H1 (cell line): ENCODE data around the gene SNX24. TPM values are rescaled to one million over a fixed set of nuclear protein-coding genes. Genes with fewer than 3 reads are reported as not detected.
"Not testable (repeated sequence)": the region's sequence is repeated elsewhere in the genome, so short reads cannot be mapped to it uniquely, and the experiment has no call there.

ENCODE experiments used
- CTCF ChIA-PET: fragments of 300-600 bp; sonication (Branson Sonifier 250); formaldehyde crosslinking; loops from one replicate; lab custom pipeline; 2021; ENCODE audit not compliant: partially characterized antibody; lab: Charles Lee
- POLR2A ChIA-PET: fragments of 300-600 bp; sonication (Branson Sonifier 250); formaldehyde crosslinking; loops from one replicate; lab custom pipeline; 2021; ENCODE audit warnings: inconsistent platforms; ENCODE audit not compliant: partially characterized antibody; lab: Charles Lee
- DNase-seq, 2 experiments: peaks; one replicate each; pipeline versions ENCODE4 v3.0.0 to v3.0.0-alpha.2; 2010 to 2022; ENCODE audit warnings: low spot score in 2 of 2, low read depth in 1 of 2, mixed read lengths in 1 of 2
- FAIRE-seq: peaks from 2 replicates; lab custom pipeline; 2011; peaks lifted over from hg19 to GRCh38; lab: Jason Lieb, UNC
- H2AFZ ChIP-seq: 2 replicates; pipeline ENCODE4 v1.8.1; 2012; ENCODE audit warnings: low read length, inconsistent platforms
- H2AK5ac ChIP-seq: 2 replicates; pipeline ENCODE4 v1.6.1; 2013; ENCODE audit warnings: low read depth, low read length
- H2BK120ac ChIP-seq: replicated peaks from 2 replicates; pipeline ENCODE3; 2013; ENCODE audit warnings: low read depth, low read length, inconsistent platforms
- H2BK12ac ChIP-seq: 2 replicates; pipeline ENCODE4 v1.6.1; 2013; ENCODE audit warnings: low read depth, low read length
- H2BK15ac ChIP-seq: 2 replicates; pipeline ENCODE4 v1.6.1; 2013; ENCODE audit warnings: low read length
- H2BK20ac ChIP-seq: 2 replicates; pipeline ENCODE4 v1.6.1; 2013; ENCODE audit warnings: low read length
- H2BK5ac ChIP-seq: 2 replicates; pipeline ENCODE4 v1.6.1; 2013; ENCODE audit warnings: low read depth, low read length
- H3K14ac ChIP-seq: 2 replicates; pipeline ENCODE4 v1.6.1; 2013; ENCODE audit warnings: inconsistent platforms; ENCODE audit not compliant: insufficient read length
- H3K18ac ChIP-seq: 2 replicates; pipeline ENCODE4 v1.6.1; 2013; ENCODE audit warnings: low read length; ENCODE audit errors: extremely low read depth
- H3K23ac ChIP-seq: 2 replicates; pipeline ENCODE4 v1.6.1; 2013; ENCODE audit warnings: inconsistent platforms; ENCODE audit not compliant: insufficient read length
- H3K23me2 ChIP-seq: 2 replicates; pipeline ENCODE4 v1.6.1; 2013; ENCODE audit warnings: low read depth, low read length
- H3K27ac ChIP-seq: 2 replicates; pipeline ENCODE4 v1.6.1; 2011; ENCODE audit warnings: low read depth, low read length, inconsistent platforms
- H3K27me3 ChIP-seq, 4 experiments: replicated peaks in 1 of 4; 1 replicate in 1 of 4; 2 replicates in 3 of 4; pipeline versions ENCODE4 v1.6.1 to v1.8.1; 2011 to 2013; ENCODE audit warnings: low read length in 3 of 4, mild to moderate bottlenecking in 3 of 4, inconsistent platforms in 2 of 4, mixed read lengths in 2 of 4, moderate library complexity in 1 of 4; ENCODE audit not compliant: control insufficient read depth in 3 of 4, insufficient read depth in 3 of 4; ENCODE audit errors: extremely low read depth in 1 of 4
- H3K36me3 ChIP-seq, 4 experiments: 2 replicates each; pipeline versions ENCODE4 v1.6.1 to v1.8.1; 2011 to 2013; ENCODE audit warnings: mild to moderate bottlenecking in 4 of 4, low read length in 3 of 4, moderate library complexity in 2 of 4, control low read depth in 1 of 4, inconsistent platforms in 1 of 4; ENCODE audit not compliant: insufficient read depth in 4 of 4, control insufficient read depth in 2 of 4
- H3K4ac ChIP-seq: replicated peaks from 2 replicates; pipeline ENCODE3; 2013; ENCODE audit warnings: low read length, low read depth, mixed read lengths, inconsistent platforms; ENCODE audit not compliant: insufficient read length
- H3K4me1 ChIP-seq, 4 experiments: replicated peaks in 1 of 4; 1 replicate in 1 of 4; 2 replicates in 3 of 4; pipeline versions ENCODE4 v1.6.1 to v1.8.1; 2011 to 2013; ENCODE audit warnings: low read length in 3 of 4, inconsistent platforms in 2 of 4, mixed read lengths in 1 of 4; ENCODE audit not compliant: insufficient read depth in 4 of 4, control insufficient read depth in 3 of 4
- H3K4me2 ChIP-seq, 2 experiments: 2 replicates each; pipeline versions ENCODE4 v1.6.1 to v1.8.1; 2011 to 2013; ENCODE audit warnings: low read depth in 2 of 2, low read length in 2 of 2, control low read depth in 1 of 2, inconsistent platforms in 1 of 2, mild to moderate bottlenecking in 1 of 2; ENCODE audit not compliant: insufficient read depth in 1 of 2
- H3K4me3 ChIP-seq, 4 experiments: fragments of 200-600, 300-600 bp in 1 of 4; sonication (generic), shearing (Covaris generic), sonication (Bioruptor Twin) in 1 of 4; 2 replicates each; pipeline versions ENCODE4 v1.5.1 to v1.8.1; 2011 to 2016; ENCODE audit warnings: low read length in 4 of 4, low read depth in 3 of 4, control low read depth in 2 of 4, inconsistent platforms in 2 of 4, mild to moderate bottlenecking in 2 of 4, mixed read lengths in 1 of 4, moderate library complexity in 1 of 4; ENCODE audit not compliant: insufficient read depth in 2 of 4; ENCODE audit errors: extremely low read depth in 1 of 4
- H3K56ac ChIP-seq: replicated peaks from 2 replicates; pipeline ENCODE3; 2013; ENCODE audit warnings: low read depth, mild to moderate bottlenecking, mixed read lengths, low read length, inconsistent platforms; ENCODE audit not compliant: insufficient read length
- H3K79me1 ChIP-seq: 2 replicates; pipeline ENCODE4 v1.6.1; 2013; ENCODE audit warnings: low read depth, low read length, control low read depth
- H3K79me2 ChIP-seq, 2 experiments: 2 replicates each; pipeline versions ENCODE4 v1.6.1 to v1.8.1; 2012 to 2013; ENCODE audit warnings: low read length in 2 of 2, mild to moderate bottlenecking in 2 of 2, inconsistent platforms in 1 of 2; ENCODE audit not compliant: insufficient read depth in 2 of 2, control insufficient read depth in 1 of 2
- H3K9ac ChIP-seq, 4 experiments: replicated peaks in 1 of 4; 1 replicate in 1 of 4; 2 replicates in 3 of 4; pipeline versions ENCODE4 v1.6.1 to v1.8.1; 2011 to 2013; ENCODE audit warnings: low read depth in 3 of 4, low read length in 3 of 4, control low read depth in 2 of 4, mild to moderate bottlenecking in 2 of 4, moderate library complexity in 2 of 4, inconsistent platforms in 1 of 4; ENCODE audit errors: extremely low read depth in 1 of 4
- H3K9me3 ChIP-seq, 2 experiments: 2 replicates each; pipeline versions ENCODE4 v1.6.1 to v1.8.1; 2012 to 2013; ENCODE audit warnings: mild to moderate bottlenecking in 2 of 2, moderate library complexity in 2 of 2, control low read depth in 1 of 2, inconsistent platforms in 1 of 2, low read depth in 1 of 2, low read length in 1 of 2, mixed read lengths in 1 of 2; ENCODE audit not compliant: insufficient read depth in 2 of 2
- H4K20me1 ChIP-seq, 2 experiments: replicated peaks in 1 of 2; 2 replicates each; pipeline versions ENCODE3 to v1.8.1; 2011 to 2013; ENCODE audit warnings: inconsistent platforms in 2 of 2, low read length in 2 of 2, mild to moderate bottlenecking in 1 of 2; ENCODE audit not compliant: insufficient read depth in 2 of 2, control insufficient read depth in 1 of 2
- H4K5ac ChIP-seq: 2 replicates; pipeline ENCODE4 v1.6.1; 2013; ENCODE audit warnings: low read length, low read depth, mixed read lengths, inconsistent platforms; ENCODE audit not compliant: insufficient read length
- H4K8ac ChIP-seq: 2 replicates; pipeline ENCODE4 v1.8.0; 2013; ENCODE audit warnings: mild to moderate bottlenecking, moderate library complexity, low read length, inconsistent platforms; ENCODE audit not compliant: insufficient read depth; ENCODE audit errors: extremely low read depth
- H4K91ac ChIP-seq: replicated peaks from 2 replicates; pipeline ENCODE3; 2013; ENCODE audit warnings: low read length, mixed read lengths, inconsistent platforms; ENCODE audit not compliant: insufficient read length
- WGBS, 2 experiments: shearing (Covaris generic) in 1 of 2; methylation state at CpG; one replicate each; pipeline versions ENCODE4 v1.1.6 to v1.1.7; 2013 to 2015; ENCODE audit warnings: low lambda C conversion rate in 2 of 2, mixed read lengths in 2 of 2, inconsistent platforms in 1 of 2, low coverage in 1 of 2, missing lambda C conversion rate in 1 of 2; ENCODE audit not compliant: insufficient replicate concordance in 2 of 2, insufficient coverage in 1 of 2, insufficient read length in 1 of 2; ENCODE audit errors: extremely low coverage in 1 of 2, missing lambda C conversion rate in 1 of 2; 5-methylcytosine and 5-hydroxymethylcytosine counted together
- polyA plus RNA-seq, 7 experiments: library from polyadenylated mRNA; depleted of rRNA in 3 of 7; stranded (reverse) in 5 of 7; unstranded in 2 of 7; fragments of >200 nt in 5 of 7; fragments of 200-250 nt in 2 of 7; gene quantifications; 1 replicate in 5 of 7; 2 replicates in 1 of 7; 4 replicates in 1 of 7; pipeline versions ENCODE4 v1.2.1 to v1.2.3, GENCODE V29; 2011 to 2013; ENCODE audit warnings: missing spikeins in 2 of 7, mixed read lengths in 2 of 7
- total RNA-seq: library from RNA; stranded (reverse); fragmentation: NEBNext Ultra II Directional; extraction: Animal tissue kit (Norgen Biotek cat#: 25700); gene quantifications from 2 replicates; pipeline ENCODE4 v1.2.1, GENCODE V29; 2021
- TF ChIP-seq, protein P1 (sequence below): IDR thresholded peaks from 2 replicates; pipeline ENCODE4 v1.6.1; 2012; ENCODE audit warnings: inconsistent platforms

Gene SNX24
- total and polyA plus RNA-seq, 2 of the 8 experiments (the other 6 are each of a cell fraction or from before 2014, with no cell fraction given), result 7.3 to 14.3 TPM

DNA sequence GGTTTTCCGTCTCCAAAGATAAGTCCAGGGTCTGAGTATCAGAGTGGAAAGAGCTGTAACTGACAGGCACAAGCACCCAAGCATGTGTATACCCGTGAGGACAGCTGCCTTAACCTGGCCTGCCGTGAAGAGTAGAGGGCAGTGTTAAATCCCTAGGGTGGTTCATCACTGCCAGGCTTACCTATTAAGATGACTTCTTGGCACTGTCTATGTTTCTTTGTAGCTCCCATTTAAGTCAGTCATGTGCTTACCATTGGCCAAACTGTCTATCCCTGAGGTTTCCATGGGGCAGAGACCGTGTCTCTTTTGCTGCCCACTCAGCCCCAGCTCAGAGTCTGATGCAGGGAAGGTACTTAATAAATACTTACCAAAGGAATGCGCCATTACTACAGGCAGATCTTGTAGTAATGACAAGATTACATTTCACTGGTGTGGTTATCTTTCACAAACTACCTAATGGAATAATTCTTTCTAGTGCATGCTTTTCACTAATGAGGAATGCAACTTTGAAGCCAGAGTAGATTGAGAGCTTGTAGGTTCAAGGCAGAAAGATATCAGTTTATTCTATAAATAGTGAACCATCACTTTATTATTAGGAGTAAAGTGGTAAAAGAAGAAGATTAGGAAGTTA, 64.2 kb downstream of the SNX24 start (continued):
- TF ChIP-seq, protein P1, sequence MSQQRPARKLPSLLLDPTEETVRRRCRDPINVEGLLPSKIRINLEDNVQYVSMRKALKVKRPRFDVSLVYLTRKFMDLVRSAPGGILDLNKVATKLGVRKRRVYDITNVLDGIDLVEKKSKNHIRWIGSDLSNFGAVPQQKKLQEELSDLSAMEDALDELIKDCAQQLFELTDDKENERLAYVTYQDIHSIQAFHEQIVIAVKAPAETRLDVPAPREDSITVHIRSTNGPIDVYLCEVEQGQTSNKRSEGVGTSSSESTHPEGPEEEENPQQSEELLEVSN, result no peak
- TF ChIP-seq, all 59 proteins: peak for 0

DNA sequence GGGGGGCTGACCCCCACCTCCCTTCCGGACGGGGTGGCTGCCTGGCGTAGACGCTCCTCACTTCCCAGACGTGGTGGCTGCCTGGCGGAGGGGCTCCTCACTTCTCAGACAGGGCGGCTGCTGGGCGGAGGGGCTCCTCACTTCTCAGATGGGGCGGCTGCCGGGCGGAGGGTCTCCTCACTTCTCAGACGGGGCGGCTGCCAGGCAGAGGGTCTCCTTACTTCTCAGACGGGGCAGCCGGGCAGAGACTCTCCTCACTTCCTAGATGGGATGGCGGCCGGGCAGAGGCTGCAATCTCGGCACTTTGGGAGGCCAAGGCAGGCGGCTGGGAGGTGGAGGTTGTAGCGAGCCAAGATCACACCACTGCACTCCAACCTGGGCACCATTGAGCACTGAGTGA, 68.0 kb downstream of the SNX24 start:
- H4K5ac ChIP-seq, H3K36me3 ChIP-seq, H3K27me3 ChIP-seq, H3K4me3 ChIP-seq, H2BK120ac ChIP-seq, H3K14ac ChIP-seq, H3K56ac ChIP-seq, H3K9ac ChIP-seq, H3K23ac ChIP-seq, DNase-seq, H2AFZ ChIP-seq, H2BK12ac ChIP-seq, H3K4ac ChIP-seq, H2AK5ac ChIP-seq, H3K79me1 ChIP-seq, H4K20me1 ChIP-seq, H2BK20ac ChIP-seq, POLR2A ChIA-PET, H4K91ac ChIP-seq, H3K4me2 ChIP-seq, H3K18ac ChIP-seq, H3K4me1 ChIP-seq, H3K23me2 ChIP-seq, H2BK15ac ChIP-seq, CTCF ChIA-PET, H3K79me2 ChIP-seq, H2BK5ac ChIP-seq, H3K27ac ChIP-seq, H4K8ac ChIP-seq, H3K9me3 ChIP-seq, FAIRE-seq: not testable (repeated sequence)
- no CpG with 5 or more reads among the region's 20 CpGs for WGBS, 2 experiments
